CD4-positive, alpha-beta T cell treated with Interleukin-6 at 100 ng/mL for 8 hours (primary cell): Measurements from ENCODE around the gene PTH2.
A peak's percentile ranks its signal among the peaks of the same experiment; 100 is the strongest.

ENCODE experiments used
- DNase-seq: peaks from one replicate; pipeline ENCODE4 v3.0.0-alpha.2; 2020; ENCODE audit warnings: mixed read lengths, low spot score

Gene PTH2

DNA sequence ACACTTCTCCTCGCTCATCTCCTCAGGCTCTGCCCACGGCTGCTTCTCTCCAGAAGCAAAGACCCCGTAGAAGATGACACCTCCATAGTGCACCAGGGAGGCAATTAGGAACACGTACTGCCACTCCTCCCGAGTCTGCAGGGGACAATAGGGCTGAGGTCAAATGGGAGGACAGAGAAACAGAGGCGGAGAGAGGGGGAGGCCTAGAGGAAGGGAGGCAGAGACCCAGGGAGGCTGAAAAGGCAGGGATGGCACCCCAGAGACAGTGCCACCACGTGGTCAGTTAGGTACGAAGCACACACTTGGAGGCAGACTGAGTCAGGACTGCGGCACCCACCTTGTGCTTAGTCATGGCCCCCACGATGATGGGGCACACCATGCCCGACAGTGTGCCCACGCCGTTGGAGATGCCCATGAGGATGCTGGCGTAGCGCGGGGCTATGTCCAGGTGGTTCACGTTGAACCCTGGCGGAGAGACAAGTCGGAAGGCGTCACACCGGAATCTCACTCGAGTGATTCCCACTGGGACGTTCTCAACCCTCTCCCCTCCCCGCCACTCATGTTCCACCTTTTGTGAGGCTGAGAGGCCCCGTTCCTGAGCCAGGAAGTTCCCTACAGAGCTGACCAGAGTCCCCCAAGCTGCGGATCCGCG, 7.6 kb upstream of the PTH2 start:
- no peak for DNase-seq

DNA sequence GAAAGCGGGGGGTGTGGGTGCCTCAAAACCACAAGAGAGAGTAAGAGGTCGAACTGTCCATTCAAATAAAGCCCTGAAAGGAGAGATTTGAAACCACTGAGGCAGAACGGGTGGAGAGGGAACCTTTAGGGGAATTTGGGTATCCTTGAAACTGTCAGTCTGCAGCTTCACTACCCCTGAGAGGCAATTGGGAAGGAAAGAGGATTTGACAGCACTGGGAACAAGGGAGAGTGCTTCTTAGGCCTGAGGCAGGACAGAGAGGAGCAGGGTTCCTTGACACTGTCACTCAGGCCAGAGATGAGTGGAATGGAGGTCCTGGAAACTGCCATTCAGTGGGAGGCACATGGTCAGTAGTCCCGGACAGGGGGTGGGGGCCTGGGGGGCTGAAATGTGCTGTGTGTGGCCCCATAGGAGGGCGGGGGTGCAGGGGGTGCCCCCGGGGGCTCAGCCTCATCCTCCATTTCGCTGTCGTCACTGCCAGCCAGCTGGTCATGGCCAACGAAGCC, 7.0 kb upstream of the PTH2 start:
- DNase-seq: no peak

DNA sequence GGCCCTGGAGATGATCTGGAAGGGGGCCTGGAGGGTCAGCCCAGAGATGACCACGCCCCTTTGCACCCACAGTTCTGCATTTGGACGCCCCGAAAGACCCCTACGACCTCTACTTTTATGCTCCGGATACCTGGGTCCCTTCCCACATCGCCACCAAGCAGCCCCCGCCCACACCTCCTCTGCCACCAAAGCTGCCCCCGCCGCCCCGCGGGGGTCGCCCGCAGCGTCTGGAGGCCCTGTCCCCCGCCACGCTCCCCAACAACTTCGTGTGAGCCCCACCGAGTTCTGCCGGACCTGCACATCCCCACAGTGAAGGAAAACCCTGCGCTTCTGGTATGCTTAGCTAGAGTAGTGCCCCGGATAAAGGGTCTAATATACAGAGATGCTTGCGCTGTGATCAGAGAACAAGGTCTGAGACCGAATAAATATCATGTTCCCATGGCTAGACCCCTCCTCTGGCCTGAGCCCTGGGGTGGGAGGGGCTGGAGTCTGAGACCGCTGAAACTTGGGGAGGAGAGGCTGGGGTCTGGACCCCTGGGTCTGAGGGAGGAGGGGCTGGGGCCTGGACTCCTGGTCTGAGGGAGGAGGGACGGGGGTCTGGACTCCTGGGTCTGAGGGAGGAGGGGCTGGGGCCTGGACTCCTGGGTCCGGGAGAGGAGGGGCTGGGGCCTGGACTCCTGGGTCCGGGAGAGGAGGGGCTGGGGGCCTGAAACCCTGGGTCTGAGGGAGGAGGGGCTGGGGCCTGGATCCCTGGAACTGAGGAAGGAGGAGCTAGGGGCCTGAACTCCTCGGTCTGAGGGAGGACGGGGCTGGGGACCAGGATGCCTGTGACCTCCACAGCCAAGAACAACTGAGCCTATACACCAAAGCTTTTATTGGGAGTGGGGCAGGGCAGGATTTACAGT, 5.6 kb upstream of the PTH2 start:
- DNase-seq: no peak

DNA sequence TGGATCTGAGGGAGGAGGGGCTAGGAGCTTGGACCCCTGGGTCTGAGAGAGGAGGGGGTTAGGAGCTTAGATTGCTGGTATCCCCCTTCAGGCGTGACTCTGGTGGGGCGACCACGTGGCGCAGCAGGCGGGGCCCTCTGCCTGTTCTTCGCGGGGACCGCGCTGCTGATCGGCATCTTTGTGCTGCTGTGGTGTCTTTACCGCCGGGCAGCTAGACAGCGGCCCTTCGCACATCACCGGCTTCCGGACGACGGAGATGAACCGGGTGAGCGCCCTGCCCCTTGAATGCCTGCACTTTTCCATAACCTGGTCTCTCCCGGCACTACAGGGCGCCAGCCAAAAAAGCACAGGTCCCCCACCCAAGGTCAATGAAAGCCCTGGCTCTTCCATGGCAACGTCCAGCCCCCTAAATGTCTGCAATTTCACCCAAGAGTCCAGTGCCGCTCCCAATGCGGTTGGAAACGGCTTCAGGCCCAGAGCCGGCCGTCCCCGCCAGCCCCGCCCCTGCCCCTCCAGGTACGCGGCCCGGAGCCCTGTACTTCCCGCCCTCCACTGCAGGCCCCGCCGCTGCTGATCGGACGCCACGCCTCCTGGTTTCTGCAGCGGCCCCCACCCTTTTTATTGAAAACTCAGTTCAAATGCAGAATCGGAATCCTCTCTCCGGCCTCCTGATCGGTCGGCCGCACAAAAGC, 4.8 kb upstream of the PTH2 start:
- peak; percentile 20 for DNase-seq

DNA sequence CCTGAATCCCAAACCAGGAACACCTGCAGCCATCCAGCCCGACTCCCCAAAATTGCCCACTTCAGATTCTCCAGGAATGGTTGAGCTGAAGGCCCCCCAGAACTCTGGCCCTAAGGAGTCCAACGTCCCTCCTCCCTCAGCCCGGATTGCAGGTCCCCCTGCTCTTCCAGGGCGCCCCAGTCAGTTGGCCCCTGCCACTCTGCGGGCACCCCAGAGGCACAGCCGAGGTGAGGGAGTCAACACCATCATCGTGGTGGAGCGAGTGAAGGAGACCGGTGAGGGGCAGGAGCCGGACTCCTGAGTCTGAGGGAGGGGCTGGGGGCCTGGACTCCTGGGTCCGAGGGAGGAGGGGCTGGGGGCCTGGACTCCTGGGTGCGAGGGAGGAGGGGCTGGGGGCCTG, 4.1 kb upstream of the PTH2 start:
- no peak for DNase-seq

DNA sequence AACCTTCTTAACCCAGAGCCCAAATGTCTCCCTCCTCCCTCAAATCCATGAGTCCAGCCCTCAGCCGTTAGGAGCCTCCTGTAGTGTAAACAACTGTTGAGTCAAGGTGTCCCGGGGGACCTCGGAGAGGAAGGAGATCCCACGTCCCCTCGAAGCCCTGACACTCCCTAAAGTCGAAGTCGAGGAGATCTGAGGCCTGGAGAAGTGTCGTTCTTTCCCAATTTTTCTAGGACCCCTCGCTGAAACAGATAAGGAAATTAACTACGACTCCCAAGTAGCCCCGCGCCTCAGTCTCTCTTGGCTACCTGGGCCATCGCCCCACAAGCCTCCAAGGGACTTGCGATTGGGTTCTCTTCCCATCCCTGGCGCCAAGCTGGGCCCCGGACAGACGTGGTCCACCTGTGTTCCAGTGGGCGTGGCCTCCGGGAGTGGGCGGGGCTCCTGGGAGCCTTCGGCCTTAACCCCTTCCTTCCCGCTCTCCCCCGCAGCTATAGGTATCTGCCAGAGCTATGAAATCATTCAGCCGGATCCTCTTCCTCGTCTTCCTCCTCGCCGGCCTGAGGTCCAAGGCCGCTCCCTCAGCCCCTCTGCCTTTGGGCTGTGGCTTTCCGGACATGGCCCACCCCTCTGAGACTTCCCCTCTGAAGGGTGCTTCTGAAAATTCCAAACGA, 2.8 kb upstream of the PTH2 start:
- DNase-seq: no peak

DNA sequence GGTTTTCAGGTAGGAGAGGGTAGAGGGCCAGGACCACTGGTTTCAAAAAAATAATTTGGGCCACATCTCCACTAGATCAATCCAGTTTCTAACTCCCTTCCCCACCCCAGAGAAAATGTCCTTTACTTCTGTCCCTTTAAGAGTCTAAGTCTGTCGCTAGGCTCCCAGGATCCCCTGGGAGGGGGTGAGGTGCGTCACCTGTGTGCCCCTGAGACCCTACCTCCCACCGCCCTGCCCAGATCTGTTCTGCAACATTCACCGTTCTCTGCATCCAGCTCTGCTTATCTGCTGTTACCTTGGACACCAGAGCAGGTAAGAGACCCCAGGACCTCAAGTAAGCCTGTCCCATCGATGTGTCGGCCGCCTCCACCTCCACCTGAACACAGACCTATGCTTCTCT, 1.9 kb upstream of the PTH2 start, which contains the start of gene GFY:
Gene GFY, plus strand, starts transcription at position 211 of the 400 bp plus-strand sequence. CDS start 1,043 bp downstream, outside the sequence.
- no peak for DNase-seq

DNA sequence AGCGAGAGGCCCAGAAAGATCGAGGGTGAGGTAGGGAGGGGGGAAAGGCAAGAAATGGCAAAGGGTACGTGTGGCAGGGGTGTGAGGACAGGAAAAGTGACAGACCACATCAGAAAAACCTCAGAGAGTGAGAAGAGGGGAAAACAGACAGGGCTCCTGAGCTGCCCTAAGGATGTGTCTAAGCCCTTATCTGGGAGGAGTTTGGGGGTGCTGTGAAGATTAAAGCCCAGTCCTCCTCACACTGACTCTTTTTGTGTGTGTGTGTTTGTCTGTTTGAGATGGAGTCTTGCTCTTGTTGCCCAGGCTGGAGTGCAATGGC, 703 bp upstream of the PTH2 start:
- peak; percentile 29 for DNase-seq

DNA sequence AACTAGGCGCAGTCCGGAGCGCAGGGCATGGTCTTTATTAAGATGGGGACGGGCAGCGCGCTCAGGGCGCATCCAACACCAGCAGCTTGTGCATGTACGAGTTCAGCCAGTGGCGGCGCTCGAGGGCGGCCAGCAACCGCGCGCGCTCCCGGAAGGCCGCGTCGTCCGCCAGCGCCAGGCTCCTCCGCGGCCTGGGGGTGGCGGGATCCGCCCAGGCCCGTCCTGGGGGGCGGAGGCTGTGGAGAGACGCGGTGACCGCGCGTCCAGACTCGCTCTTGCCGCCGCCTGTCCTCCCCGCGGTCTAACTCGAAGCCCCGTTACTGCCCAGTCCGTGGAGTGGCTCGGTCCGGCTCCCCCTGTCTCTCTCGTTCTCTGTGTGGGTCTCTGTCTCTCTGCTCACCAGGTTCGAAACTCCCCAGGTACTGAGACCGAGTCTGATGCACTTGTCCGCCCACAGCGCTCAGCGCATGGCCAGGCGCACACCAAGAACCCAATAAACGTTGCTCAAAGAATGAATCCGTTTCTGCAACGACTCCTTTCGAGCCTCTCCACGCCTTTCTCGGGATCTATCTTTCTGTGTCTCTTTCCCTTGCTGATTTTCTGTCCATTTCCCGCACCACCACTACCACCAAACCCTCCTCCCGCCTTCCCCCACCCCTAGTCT, 702 bp downstream of the PTH2 start:
- peak; percentile 29 for DNase-seq

DNA sequence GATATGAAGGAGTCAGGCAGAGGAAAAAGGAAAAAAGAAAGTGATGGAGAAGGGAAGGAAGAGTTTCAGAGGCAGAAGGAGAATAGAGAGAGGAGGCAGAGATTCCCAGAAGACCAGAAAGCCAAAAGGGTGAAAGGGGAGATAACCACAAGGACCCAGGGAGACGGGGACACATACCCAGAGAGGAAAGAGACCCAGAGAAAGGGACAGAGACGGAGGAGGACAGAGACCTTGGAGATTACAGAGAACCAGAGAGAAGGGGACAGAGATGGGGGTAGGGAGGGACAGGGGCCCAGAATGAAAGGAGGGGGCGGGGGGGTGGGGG, 1.4 kb downstream of the PTH2 start:
- no peak for DNase-seq

DNA sequence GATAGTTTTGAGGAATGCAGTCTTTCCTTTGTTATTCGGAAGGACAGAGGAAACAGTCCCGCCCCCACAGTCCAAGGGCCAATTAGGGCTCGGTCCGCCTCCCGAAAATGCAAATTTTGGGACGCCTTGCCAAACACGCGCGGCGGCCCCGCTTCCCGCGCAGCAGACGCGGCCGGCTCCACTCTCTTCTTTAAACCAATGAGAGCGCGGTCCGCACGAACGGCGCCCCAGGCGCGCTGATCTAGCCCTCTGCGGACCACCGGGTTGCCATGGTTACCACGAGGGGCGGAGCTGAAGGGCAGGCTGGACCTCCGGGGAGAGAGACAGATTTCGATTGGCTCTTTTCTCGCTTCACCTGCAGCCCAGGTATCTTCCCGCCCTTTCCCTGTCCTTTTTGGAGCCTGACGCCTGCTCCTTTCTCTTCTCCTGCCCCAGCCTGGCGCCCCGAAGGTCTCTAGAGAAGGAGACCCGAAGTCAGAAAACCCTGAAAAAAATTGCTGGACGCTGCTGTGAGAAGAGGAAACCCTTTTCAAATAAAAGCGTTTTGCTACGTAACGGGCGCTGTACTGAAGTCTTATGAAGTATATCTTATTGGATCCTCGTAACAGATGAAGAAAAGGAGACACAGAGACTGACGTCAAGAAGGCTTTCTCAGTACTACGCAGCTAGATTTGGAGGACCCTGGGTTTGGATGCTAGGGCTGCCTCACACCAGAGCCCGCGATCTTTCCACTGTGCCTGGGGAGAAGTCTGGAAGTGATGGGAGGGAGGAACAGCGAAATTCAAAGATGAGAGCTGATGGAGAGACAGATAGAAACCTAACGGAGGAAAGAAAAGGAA, 2.0 kb downstream of the PTH2 start:
- DNase-seq: peak; percentile 7

DNA sequence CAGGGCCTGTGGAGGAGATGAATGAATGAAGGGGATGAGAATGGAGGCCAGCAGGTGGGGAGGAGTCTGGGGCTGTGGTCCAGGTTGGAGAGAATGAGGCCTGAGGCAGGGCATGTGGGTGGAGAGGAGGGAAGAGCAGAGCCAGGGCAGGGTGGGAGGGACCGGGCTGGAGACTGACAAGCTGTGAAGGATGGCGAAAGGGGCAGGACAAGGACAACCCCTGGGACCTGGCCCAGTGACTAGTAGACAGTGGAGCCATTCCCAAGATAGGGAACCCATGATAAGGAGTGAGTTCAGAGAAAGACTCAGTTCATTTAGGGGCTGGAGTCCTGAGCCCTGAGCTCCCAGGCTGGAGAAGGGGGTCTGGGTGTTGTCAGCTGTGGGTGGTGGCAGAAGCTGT, 3.0 kb downstream of the PTH2 start:
- no peak for DNase-seq

DNA sequence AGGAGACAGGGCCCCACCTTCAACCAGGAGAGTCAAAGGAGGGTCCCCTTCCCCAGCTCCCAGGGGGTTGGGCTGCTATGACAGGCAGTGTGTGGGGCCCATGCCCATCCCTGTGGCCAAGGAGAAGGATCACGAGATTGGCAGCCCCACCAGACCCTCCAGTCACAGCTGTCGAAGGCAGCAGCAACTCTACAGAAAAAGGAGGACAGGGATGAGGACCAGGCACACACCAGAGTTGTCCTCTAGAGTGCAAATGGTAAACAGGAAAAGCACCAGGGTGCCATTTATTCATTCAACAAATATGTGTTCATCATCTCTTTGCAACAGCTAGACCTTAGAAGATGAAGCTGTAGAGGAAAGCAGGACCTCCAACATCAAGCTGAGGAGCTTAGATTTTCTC, 4.1 kb downstream of the PTH2 start:
- DNase-seq: no peak

DNA sequence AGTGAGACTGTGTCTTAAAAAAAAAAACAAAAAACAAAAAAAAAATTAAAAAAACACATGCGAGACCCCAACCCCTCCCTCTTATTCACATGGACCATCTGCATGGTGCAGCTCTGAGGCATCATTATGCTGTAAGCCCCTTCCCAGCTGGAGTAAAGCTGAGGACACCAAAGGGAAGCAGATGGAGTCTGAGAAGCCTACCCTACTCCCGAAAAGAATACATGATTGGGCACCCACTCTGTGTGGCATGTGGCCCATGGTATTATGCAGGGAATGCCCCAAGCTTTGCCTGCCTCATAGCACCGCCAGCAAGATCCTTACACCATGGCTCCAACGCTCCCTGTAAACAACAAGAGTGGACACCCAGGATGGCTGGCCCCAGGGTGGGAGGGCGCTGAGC, 4.7 kb downstream of the PTH2 start:
- DNase-seq: no peak

DNA sequence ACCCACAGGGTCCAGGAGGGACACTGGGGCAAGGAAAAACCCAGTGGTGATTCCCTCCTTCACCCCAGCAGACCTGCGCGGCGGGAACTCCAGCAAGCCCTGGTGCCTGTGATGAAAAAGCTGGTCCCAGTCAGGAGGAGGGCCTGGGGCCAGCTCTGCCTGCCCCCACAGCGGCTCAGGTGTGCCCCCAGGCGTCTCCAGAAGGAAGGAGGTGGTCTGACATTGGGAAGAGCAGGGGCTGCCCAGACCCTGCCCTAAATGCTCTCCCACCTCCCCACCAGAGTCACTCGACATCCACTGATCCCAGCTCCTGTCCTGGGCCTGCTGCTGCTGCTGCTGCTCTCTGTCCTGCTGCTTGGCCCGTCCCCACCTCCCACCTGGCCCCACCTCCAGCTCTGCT, 6.2 kb downstream of the PTH2 start:
- DNase-seq: no peak

DNA sequence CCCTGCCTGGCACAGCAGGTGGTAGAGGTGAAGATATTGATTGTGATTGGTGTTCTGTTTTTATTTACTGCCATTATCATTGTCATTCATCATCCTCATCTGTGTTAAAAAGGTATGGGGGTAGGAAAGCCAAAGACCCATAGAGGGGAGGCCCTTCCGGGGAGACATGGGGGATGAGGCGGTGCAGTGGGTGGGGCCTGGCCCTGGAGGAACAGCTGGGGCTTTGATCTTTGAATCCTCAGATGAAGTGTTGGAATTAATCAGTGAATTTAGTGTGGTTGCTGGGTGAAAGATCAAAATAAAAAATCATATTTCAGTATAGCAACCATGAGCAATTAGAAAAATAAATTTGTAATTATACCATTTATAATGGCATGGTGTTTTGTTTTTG, 7.4 kb downstream of the PTH2 start:
- no peak for DNase-seq

DNA sequence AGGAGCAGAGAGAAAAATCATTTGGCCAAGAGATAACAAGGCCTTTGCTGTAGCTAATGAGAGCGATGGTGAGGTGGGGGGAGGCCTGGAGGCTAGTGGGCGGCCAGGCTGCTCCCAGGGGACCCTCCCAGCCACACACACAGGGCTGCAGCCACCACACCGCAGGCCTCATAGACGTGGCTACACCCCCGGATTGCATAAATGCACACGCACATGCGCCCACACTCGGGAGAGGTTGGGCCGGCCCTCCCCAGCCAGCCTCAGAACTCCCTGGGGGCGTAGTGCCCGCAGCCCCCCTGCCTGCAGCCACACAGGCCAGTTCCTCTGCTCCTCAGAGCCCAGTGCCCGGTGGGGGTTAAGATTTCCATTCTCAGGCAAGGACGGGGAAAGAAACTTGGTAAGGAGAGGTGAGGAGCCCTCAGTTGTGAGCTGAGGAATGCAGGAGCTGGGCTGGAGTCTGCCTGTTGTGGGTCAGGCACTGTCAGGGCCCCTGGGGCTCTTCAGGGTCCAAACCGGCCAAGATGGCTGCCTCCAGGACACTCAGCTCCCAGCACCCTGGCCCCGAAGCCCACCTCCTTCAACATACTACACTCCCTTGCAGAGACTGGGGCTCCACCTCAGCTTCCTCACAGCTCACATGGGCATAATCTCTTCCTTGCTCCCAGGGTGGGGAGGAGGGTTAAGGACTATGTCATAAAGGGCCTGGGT, 8.0 kb downstream of the PTH2 start:
- no peak for DNase-seq

DNA sequence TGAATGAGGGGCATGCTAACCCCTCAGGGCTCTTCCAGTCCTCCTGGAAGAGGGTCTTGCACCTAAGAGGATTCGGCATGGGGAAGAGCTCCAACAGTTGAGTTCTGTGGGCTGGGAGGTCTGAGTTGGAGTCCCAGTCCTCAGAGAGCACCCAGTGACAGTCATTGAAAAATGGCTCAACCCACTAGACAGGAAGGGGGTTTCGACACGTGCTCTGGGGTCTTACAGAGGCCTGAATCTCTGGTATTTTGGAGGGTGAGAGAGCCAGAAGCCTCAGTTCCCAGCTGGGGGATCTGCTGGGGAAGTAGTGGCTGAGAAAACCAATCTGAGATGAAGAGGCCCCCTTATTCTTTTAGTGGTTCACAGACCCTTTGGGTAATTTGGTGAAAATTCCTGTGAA, 9.0 kb downstream of the PTH2 start:
- DNase-seq: no peak

DNA sequence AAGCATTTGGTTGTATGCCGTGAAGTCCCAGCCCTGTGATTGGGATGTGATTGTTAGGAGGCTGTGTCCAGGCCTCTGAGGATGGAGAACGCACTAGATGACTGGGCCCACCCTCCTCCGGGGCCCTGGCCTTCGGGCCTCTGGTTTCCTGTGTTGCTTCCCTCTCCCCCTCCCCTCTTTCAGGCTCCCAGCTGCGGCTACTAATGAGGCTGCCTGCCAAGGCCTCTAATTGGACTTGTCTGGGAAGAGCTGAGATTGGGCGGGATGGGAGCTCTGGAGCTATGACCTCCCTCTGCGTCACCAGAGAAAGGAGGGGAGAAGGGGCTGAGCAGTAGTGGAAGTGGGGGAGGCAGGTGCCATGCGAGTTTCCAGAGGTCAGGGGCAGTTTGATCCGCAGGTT, 9.9 kb downstream of the PTH2 start:
- no peak for DNase-seq

DNA sequence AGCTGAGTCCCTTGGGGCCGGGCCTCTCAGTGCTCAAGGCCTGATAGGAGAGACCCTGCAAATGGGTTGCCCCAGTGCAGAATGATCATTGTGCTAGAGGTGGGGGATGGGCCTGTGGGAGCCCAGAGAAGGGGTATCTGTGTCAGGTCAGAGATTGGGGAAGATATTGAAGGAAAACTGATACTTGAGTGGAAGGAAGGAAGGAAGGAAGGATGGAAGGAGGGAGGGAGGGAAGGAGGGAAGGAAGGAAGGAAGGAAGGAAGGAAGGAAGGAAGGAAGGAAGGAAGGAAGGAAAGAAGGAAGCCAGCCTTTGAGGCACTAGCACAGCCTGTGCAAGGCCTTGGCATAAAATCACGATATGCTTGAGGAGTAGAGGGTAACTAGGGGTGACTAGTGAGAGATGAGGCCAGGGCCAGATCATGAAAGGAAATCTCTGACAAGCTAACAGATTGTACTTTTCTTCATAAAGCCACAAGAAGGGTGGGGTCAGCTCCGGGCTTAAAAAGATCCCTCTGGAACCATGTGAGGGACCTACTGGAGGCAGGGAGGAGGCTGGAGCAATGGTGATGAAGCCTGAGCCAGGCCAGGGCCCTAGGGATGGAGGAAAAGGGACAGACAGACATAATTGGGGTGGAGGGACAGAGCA, 11.4 kb downstream of the PTH2 start:
- no peak for DNase-seq
